Thymus (tissue), 11 donors: ENCODE results near the gene SCAF4. TPM values are rescaled to one million over a fixed set of nuclear protein-coding genes. Genes with fewer than 3 reads are reported as not detected.

Source experiments
- DNase-seq, 9 donors: peaks; one replicate each; pipeline ENCODE4 v3.0.0-alpha.2; 2013; ENCODE audit warnings: low spot score in 9 of 9, low read depth in 6 of 9, missing footprints in 1 of 9
- H3K27ac ChIP-seq, 2 donors: one replicate each; pipeline ENCODE4 v1.5.1; 2013; ENCODE audit warnings: control low read depth in 1 of 2, low read depth in 1 of 2, low read length in 1 of 2, mild to moderate bottlenecking in 1 of 2, moderate library complexity in 1 of 2
- H3K27me3 ChIP-seq, 2 donors: one replicate each; pipeline ENCODE4 v1.5.1; 2013; ENCODE audit warnings: low read length in 1 of 2; ENCODE audit not compliant: control insufficient read depth in 2 of 2, insufficient read depth in 1 of 2
- H3K36me3 ChIP-seq, 2 donors: one replicate each; pipeline ENCODE4 v1.5.1; 2013; ENCODE audit warnings: low read length in 1 of 2, mild to moderate bottlenecking in 1 of 2, moderate library complexity in 1 of 2; ENCODE audit not compliant: control insufficient read depth in 2 of 2, insufficient read depth in 2 of 2
- H3K4me1 ChIP-seq, 2 donors: one replicate each; pipeline ENCODE4 v1.5.1; 2013; ENCODE audit warnings: low read length in 2 of 2; ENCODE audit not compliant: control insufficient read depth in 2 of 2, insufficient read depth in 2 of 2
- H3K4me3 ChIP-seq, 2 donors: one replicate each; pipeline ENCODE4 v1.5.1; 2013; ENCODE audit warnings: low read length in 2 of 2, control low read depth in 1 of 2, mild to moderate bottlenecking in 1 of 2
- H3K9me3 ChIP-seq, 2 donors: one replicate each; pipeline ENCODE4 v1.5.1; 2013; ENCODE audit warnings: low read length in 1 of 2, mild to moderate bottlenecking in 1 of 2; ENCODE audit not compliant: control insufficient read depth in 2 of 2, insufficient read depth in 1 of 2
- WGBS: extraction: QIAGEN DNeasy Blood & Tissue Kit; methylation state at CpG from one replicate; pipeline ENCODE4 v1.1.7; 2013; 5-methylcytosine and 5-hydroxymethylcytosine counted together
- polyA plus RNA-seq: library from polyadenylated mRNA; stranded (reverse); fragments of 200-250 nt; gene quantifications from one replicate; pipeline ENCODE4 v1.2.3, GENCODE V29; 2013
- total RNA-seq: library from RNA; stranded (reverse); fragments of 120-200 nt; gene quantifications from one replicate; pipeline ENCODE4 v1.2.4, GENCODE V29; 2013
- donor health status: healthy.

SCAF4 gene
- total and polyA plus RNA-seq, 2 donors, result 5.2 to 17.3 TPM

GRCh38 chr21:31730712-31731055 is 1.2 kb downstream of the SCAF4 start:
- H3K27me3 ChIP-seq, result no peaks in the 10 kb centered on the region
- under 1% methylated on average over 14 of the region's 14 CpGs for WGBS
- H3K9me3 ChIP-seq, result no peaks in the 10 kb centered on the region
- peak in 4 of 9 donors; percentile 8 to 39 (median 14) for DNase-seq
- H3K4me1 ChIP-seq, result peaks cover 20 to 24% of the 10 kb centered on the region in 2 donors
- H3K4me3 ChIP-seq, result peak overlapping the region; percentile 81 to 100
- peak overlapping the region in 1 of 2 donors; percentile 85 for H3K27ac ChIP-seq
- H3K36me3 ChIP-seq, result peaks cover 4 to 10% of the 10 kb centered on the region in 2 donors

DNA sequence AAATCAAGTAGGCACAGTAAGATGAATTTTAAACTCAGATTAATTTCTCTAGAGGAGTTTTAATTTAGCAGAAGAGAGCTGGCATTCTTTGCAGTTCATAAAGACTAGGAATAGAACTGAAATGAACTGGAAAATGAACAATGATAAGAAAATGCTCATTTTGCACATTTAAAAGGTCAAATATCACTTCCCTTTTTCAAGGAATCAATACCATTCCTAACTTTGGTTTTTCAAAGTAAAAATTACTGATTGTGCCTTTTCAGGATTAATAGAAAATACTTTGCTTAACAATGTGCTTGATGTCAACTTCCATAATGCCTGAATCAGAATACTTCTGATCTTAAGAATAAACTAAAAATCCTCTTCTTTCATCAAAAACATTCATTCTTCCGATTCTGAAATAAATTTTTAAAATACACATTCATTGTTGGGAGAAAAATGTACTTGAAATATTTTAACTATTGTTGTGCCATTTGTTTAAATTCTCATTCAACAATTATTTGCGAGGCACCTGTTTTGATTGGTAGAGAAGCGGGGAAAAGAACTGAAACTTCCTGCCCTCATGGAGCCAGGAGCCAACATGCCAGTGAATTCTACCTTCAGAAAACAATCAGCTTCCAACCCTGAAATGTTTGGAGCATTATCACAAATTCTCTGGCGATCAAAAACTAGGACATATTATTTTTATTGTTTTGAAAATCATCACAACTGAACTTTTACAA is 2.1 kb downstream of the SCAF4 start:
- H3K9me3 ChIP-seq, result no peaks in the 10 kb centered on the region
- no peaks in the 10 kb centered on the region for H3K27me3 ChIP-seq
- DNase-seq, result no peak
- WGBS, result 71% methylated on average over 4 of the region's 4 CpGs
- H3K27ac ChIP-seq, result no peak overlapping the region
- peaks cover 20 to 24% of the 10 kb centered on the region in 2 donors for H3K4me1 ChIP-seq
- peak overlapping the region; percentile 81 to 100 for H3K4me3 ChIP-seq
- H3K36me3 ChIP-seq, result peaks cover 4 to 10% of the 10 kb centered on the region in 2 donors

DNA sequence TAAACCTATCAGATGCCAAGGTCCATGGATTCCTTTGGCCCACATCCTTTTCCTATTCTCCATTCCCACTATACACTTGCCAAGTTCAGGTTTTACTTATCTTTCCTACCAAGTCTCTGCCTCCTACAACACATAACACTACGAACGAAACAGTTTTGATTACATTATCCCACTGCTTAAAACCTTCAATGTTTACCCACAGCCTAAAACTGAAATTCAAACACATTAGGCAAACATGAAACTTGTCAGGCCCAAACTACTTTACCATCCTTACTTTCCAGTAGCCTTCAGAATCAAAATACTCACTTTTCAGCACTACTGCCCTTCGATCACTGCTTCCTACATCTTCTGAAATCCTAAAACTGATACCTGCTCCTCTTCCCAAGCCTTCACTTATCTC is 3.0 kb downstream of the SCAF4 start:
- Histone ChIP-seq H3K9me3 (no peaks in the 10 kb centered on the region), H3K27me3 (no peaks in the 10 kb centered on the region), H3K36me3 (peaks cover 4 to 10% of the 10 kb centered on the region in 2 donors), H3K4me3 (no peak overlapping the region), H3K27ac (no peak overlapping the region), H3K4me1 (peaks cover 20 to 24% of the 10 kb centered on the region in 2 donors)
- no peak for DNase-seq
- 98% methylated on average over 3 of the region's 3 CpGs for WGBS

GRCh38 chr21:31728191-31728590 is 3.7 kb downstream of the SCAF4 start:
- no peaks in the 10 kb centered on the region for H3K27me3 ChIP-seq
- no peak overlapping the region for H3K4me3 ChIP-seq
- H3K36me3 ChIP-seq, result peaks cover 4 to 10% of the 10 kb centered on the region in 2 donors
- DNase-seq, result no peak
- H3K27ac ChIP-seq, result no peak overlapping the region
- H3K4me1 ChIP-seq, result peaks cover 13 to 19% of the 10 kb centered on the region in 2 donors
- 95% methylated on average over 2 of the region's 2 CpGs for WGBS
- no peaks in the 10 kb centered on the region for H3K9me3 ChIP-seq

GRCh38 chr21:31727181-31727580 is 4.7 kb downstream of the SCAF4 start:
- peaks cover 4 to 10% of the 10 kb centered on the region in 2 donors for H3K36me3 ChIP-seq
- DNase-seq, result no peak
- no peak overlapping the region for H3K27ac ChIP-seq
- no peaks in the 10 kb centered on the region for H3K27me3 ChIP-seq
- H3K4me1 ChIP-seq, result peaks cover 4 to 14% of the 10 kb centered on the region in 2 donors
- WGBS, result 97% methylated on average over 7 of the region's 7 CpGs
- H3K9me3 ChIP-seq, result no peaks in the 10 kb centered on the region
- no peak overlapping the region for H3K4me3 ChIP-seq

DNA sequence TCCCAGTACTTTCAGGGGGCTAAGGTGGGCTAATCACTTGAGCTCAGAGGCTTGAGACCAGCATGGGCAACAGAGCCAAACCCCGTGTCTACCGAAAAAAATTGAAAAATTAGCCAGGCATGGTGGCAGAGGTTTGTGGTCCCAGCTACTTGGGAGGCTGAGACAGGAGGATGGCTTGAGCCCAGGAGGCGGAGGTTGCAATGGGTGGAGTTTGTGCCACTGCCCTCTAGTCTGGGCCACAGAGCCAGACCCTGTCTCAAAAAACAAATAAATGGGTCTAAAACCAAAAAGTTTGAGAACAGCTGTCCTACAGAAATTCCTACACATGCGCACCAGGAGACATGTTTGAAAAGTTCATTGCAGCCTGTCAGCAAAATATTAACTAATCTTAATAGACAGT is 5.5 kb downstream of the SCAF4 start:
- WGBS, result 98% methylated on average over 4 of the region's 4 CpGs
- DNase-seq, result no peak
- peaks cover 4 to 10% of the 10 kb centered on the region in 2 donors for H3K36me3 ChIP-seq
- H3K4me1 ChIP-seq, result peaks cover 4 to 14% of the 10 kb centered on the region in 2 donors
- H3K27me3 ChIP-seq, result no peaks in the 10 kb centered on the region
- H3K27ac ChIP-seq, result no peak overlapping the region
- H3K9me3 ChIP-seq, result no peaks in the 10 kb centered on the region
- no peak overlapping the region for H3K4me3 ChIP-seq

DNA sequence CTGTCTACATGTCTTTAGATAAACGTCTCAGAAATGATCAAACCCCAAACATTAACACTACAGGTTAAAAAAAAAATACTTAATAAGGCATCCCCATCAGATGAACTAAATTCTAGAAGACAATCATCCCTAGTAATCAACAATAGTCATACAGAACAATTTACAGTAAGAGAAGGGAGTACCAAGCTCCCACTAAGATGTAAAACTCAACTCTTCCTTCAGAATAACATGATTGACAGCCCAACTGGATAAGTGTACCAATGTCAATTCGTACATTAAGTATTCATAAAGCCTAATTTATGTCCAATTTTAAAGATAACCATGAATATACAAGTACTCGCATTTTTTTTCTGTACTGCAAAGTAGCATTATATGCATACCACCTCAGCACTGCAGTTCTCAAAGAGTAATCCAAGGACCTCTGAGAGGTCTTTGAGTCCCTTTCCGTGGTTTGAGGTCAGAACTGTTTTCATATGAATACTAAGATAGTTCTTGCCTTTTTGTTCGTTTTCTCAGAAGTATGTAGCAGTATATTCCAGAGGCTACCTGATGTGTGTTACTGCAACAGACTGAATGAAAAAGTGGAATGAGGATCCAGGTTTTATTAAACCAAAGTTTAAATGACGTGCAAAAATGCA is 6.6 kb downstream of the SCAF4 start:
- H3K4me3 ChIP-seq, result no peak overlapping the region
- H3K4me1 ChIP-seq, result peaks cover 4 to 14% of the 10 kb centered on the region in 2 donors
- H3K36me3 ChIP-seq, result peaks cover 4 to 10% of the 10 kb centered on the region in 2 donors
- no peaks in the 10 kb centered on the region for H3K27me3 ChIP-seq
- H3K9me3 ChIP-seq, result no peaks in the 10 kb centered on the region
- H3K27ac ChIP-seq, result no peak overlapping the region
- 80% methylated on average over 6 of the region's 6 CpGs for WGBS
- DNase-seq, result no peak

DNA sequence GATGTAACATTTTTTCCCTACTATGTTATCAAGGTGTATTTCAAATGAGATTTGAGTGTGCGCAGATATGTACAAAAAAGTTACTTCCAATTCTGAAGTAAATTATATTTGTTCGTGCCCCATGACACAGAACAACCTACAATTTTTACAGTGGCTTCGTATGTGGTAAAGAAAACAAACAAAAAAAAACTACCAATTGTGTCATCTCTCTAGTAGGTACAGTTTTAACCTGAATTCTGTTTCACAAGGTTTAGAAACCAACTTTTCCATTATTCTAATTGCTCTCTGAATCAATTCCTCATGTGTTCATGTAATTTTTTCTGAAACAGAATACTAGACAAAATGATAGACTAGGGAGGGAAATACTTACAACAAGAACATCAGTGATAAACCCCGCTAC is 7.4 kb downstream of the SCAF4 start:
- H3K27me3 ChIP-seq, result no peaks in the 10 kb centered on the region
- H3K27ac ChIP-seq, result no peak overlapping the region
- H3K4me1 ChIP-seq, result peaks cover 4 to 12% of the 10 kb centered on the region in 2 donors
- no peak overlapping the region for H3K4me3 ChIP-seq
- peaks cover 4 to 10% of the 10 kb centered on the region in 2 donors for H3K36me3 ChIP-seq
- DNase-seq, result no peak
- WGBS, result 94% methylated on average over 4 of the region's 4 CpGs
- H3K9me3 ChIP-seq, result no peaks in the 10 kb centered on the region

DNA sequence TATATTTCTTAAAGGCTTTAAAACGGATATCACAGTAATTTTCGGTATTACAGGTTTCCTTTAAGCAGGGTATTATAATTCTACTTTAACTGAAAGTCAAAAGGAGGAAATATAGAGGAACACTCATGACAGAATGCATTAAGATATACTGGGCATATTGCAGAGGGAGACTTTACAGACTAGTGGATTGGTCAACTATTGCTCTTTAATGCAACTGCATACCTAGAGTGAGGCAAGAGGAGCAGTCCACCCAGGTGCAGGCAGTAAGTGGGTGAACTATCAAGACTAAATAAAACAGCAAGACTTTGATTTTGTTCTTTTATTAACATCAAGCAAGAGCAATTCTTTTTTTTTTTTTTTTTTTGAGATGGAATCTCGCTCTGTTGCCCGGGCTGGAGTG is 10.5 kb downstream of the SCAF4 start:
- Histone ChIP-seq H3K27ac (no peak overlapping the region), H3K4me1 (no peaks in the 10 kb centered on the region), H3K27me3 (no peaks in the 10 kb centered on the region), H3K9me3 (no peaks in the 10 kb centered on the region), H3K4me3 (no peak overlapping the region), H3K36me3 (peaks cover 0 to 2% of the 10 kb centered on the region in 2 donors)
- 84% methylated on average over 4 of the region's 4 CpGs for WGBS
- DNase-seq, result no peak
